ENCODE measurements around the gene RGS4. TPM values are rescaled to one million over a fixed set of nuclear protein-coding genes. Genes with fewer than 3 reads are reported as not detected.

RGS4 gene
- total RNA-seq, 1 experiment from 2014 or later: 0.21 TPM

DNA sequence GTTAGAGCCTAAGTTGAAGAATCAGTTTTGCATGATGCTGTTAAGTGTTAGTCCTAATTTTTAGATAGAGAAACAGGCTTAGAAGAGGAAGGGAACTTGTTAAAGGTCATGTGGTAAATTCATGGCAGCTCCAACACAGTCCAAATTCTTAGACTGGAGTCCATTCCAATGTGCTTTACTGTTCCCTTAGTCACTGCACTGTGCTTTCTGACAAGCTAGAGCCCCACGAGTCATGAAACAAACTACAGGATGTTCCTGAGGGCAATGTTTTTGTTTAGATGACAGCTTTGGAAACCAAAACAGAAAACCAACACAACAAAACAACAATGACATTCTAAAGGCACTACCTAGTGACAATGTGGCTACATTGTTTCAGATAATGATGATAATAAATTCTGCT is 23.1 kb upstream of the RGS4 start:
- TF ChIP-seq, protein P1, sequence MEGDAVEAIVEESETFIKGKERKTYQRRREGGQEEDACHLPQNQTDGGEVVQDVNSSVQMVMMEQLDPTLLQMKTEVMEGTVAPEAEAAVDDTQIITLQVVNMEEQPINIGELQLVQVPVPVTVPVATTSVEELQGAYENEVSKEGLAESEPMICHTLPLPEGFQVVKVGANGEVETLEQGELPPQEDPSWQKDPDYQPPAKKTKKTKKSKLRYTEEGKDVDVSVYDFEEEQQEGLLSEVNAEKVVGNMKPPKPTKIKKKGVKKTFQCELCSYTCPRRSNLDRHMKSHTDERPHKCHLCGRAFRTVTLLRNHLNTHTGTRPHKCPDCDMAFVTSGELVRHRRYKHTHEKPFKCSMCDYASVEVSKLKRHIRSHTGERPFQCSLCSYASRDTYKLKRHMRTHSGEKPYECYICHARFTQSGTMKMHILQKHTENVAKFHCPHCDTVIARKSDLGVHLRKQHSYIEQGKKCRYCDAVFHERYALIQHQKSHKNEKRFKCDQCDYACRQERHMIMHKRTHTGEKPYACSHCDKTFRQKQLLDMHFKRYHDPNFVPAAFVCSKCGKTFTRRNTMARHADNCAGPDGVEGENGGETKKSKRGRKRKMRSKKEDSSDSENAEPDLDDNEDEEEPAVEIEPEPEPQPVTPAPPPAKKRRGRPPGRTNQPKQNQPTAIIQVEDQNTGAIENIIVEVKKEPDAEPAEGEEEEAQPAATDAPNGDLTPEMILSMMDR (IDR thresholded peaks at IDR 0.05; ENCODE audit: unreplicated experiment): no peak
- no TSS peak for BruUV-seq (replicated peaks)
- Mint-ChIP-seq H3K4me1 (ENCODE audit: low read depth, unreplicated experiment) (no peaks in the 10 kb centered on the region), H3K27me3 (ENCODE audit: unreplicated experiment) (no peaks in the 10 kb centered on the region), H3K9me3 (ENCODE audit: low read depth, unreplicated experiment) (no peaks in the 10 kb centered on the region), H3K36me3 (ENCODE audit: insufficient read depth, unreplicated experiment) (no peaks in the 10 kb centered on the region), H3K27ac (ENCODE audit: unreplicated experiment) (no peak overlapping the region), H3K4me3 (ENCODE audit: low read depth, unreplicated experiment) (no peak overlapping the region)
- intact Hi-C loops (cut with micrococcal nuclease; ENCODE audit: unreplicated experiment): no loop called here
- CTCF ChIA-PET: no interaction called here
- DNase-seq: no peak

DNA sequence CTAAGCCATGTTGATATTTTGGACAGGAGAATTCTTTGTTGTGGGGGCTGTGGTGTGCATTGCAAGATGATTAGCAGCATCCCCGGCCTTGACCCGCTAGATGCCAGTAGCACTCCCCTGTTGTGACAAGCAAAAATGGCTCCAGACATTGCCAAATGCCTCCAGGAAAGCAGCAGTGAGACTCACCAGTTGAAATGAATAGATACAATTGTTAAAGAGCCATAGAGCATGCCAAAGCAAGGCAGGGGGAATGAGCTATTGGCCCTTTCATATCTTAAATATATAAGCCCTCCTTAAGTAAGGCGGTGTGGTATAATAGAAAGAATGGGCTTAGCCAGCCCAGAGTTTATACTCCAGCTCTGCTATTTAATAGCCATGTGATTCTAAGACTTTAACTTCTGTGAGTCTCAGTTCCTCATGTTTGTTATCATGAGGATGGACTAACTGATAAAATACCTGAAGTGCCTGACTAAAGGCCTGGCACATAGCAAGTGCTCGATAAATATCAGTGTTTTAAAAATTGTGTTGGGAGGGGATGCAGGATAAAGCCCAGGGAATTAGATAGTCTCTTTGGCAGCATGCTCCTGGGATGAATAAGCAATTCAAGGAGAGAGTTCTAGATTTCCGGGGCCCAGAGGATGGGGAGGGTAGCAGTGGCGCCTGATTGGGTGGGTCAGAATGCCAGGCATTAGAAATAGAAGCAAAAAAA is 21.1 kb upstream of the RGS4 start:
- no peaks in the 10 kb centered on the region for H3K9me3 Mint-ChIP-seq (ENCODE audit: low read depth, unreplicated experiment)
- intact Hi-C loops (cut with micrococcal nuclease; ENCODE audit: unreplicated experiment): no loop called here
- BruUV-seq (replicated peaks): no TSS peak
- H3K4me1 Mint-ChIP-seq (ENCODE audit: low read depth, unreplicated experiment): no peaks in the 10 kb centered on the region
- CTCF ChIA-PET: no interaction called here
- no peaks in the 10 kb centered on the region for H3K27me3 Mint-ChIP-seq (ENCODE audit: unreplicated experiment)
- H3K36me3 Mint-ChIP-seq (ENCODE audit: insufficient read depth, unreplicated experiment): no peaks in the 10 kb centered on the region
- H3K27ac Mint-ChIP-seq (ENCODE audit: unreplicated experiment): no peak overlapping the region
- TF ChIP-seq, protein P1 (IDR thresholded peaks at IDR 0.05; ENCODE audit: unreplicated experiment): no peak
- H3K4me3 Mint-ChIP-seq (ENCODE audit: low read depth, unreplicated experiment): no peak overlapping the region
- no peak for DNase-seq

DNA sequence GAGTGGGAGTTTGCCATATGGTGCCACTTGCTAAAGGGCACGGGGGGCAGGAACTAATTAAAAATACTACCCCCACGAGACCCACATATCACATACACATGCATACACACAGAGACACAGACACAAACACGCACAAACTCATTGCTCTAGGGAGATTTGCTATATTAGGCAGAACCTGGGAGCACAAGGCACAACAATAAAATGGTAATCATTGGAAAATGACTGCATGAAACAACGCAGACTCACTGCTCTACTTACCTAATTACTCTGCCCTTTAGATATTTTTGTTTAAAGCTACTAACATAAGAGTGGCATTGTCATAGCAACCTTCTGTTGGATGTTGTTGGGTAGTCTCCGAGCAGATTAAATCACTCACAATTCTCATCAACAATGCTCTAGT is 20.3 kb upstream of the RGS4 start:
- DNase-seq: no peak
- intact Hi-C loops (cut with micrococcal nuclease; ENCODE audit: unreplicated experiment): no loop called here
- Mint-ChIP-seq H3K9me3 (ENCODE audit: low read depth, unreplicated experiment) (no peaks in the 10 kb centered on the region), H3K27me3 (ENCODE audit: unreplicated experiment) (no peaks in the 10 kb centered on the region), H3K4me1 (ENCODE audit: low read depth, unreplicated experiment) (no peaks in the 10 kb centered on the region), H3K36me3 (ENCODE audit: insufficient read depth, unreplicated experiment) (no peaks in the 10 kb centered on the region), H3K27ac (ENCODE audit: unreplicated experiment) (no peak overlapping the region), H3K4me3 (ENCODE audit: low read depth, unreplicated experiment) (no peak overlapping the region)
- CTCF ChIA-PET: interaction anchor here (1.0 kb wide), 1 partner anchor 16 kb away, joined by 3 read pairs; no protein-coding TSS in a partner anchor
- BruUV-seq (replicated peaks): no TSS peak
- TF ChIP-seq, protein P1 (IDR thresholded peaks at IDR 0.05; ENCODE audit: unreplicated experiment): no peak

DNA sequence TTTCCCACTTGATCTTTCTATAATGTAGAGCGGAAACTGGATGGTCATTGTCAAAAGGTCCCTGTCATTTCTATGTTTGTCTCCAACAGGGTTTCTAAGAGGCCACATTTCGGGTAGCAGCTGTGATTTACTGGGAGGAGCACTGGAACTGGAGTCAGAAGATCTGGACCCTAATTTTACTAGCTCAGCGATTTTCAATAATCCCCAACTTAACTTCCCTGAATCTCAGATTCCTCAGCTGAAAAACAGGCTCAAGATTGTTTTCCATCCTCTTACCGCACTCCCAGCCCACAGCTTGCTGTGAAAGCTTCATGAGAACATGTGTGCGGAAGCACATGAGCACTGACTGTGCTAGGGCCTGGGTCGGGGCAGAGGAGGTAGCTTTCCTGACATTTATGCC is 19.9 kb upstream of the RGS4 start:
- no peak overlapping the region for H3K4me3 Mint-ChIP-seq (ENCODE audit: low read depth, unreplicated experiment)
- CTCF ChIA-PET: interaction anchor here (1.0 kb wide), 1 partner anchor 17 kb away, joined by 3 read pairs; no protein-coding TSS in a partner anchor

More for the DNA sequence above, 19.9 kb upstream of the RGS4 start:
- TF ChIP-seq, protein P1 (IDR thresholded peaks at IDR 0.05; ENCODE audit: unreplicated experiment): no peak
- Mint-ChIP-seq H3K27me3 (ENCODE audit: unreplicated experiment) (no peaks in the 10 kb centered on the region), H3K27ac (ENCODE audit: unreplicated experiment) (no peak overlapping the region), H3K4me1 (ENCODE audit: low read depth, unreplicated experiment) (no peaks in the 10 kb centered on the region), H3K36me3 (ENCODE audit: insufficient read depth, unreplicated experiment) (no peaks in the 10 kb centered on the region), H3K9me3 (ENCODE audit: low read depth, unreplicated experiment) (no peaks in the 10 kb centered on the region)
- DNase-seq: no peak
- intact Hi-C loops (cut with micrococcal nuclease; ENCODE audit: unreplicated experiment): no loop called here
- BruUV-seq (replicated peaks): no TSS peak
